Ecto neural progenitor cell (in vitro differentiated cells): ENCODE results near the gene SRI.
"Not testable (repeated sequence)": the region's sequence is repeated elsewhere in the genome, so short reads cannot be mapped to it uniquely, and the experiment has no call there.

ENCODE experiments used
- DNase-seq: peaks from one replicate; pipeline ENCODE4 v3.0.0-alpha.2; 2018; ENCODE audit warnings: low spot score

Gene SRI

GRCh38 chr7:88219781-88220747 is at the start of gene SRI:
Gene SRI (minus strand): TSS chr7:88220038. CDS start chr7:88220026, 12 bp downstream.
- peak; percentile 92 for DNase-seq

- no peak for DNase-seq
Observed at GRCh38 chr7:88269586-88269985, 49.7 kb upstream of the SRI start.

- DNase-seq: no peak
Observed at GRCh38 chr7:88268858-88269257, 49.0 kb upstream of the SRI start.

GRCh38 chr7:88268051-88268450 is 48.2 kb upstream of the SRI start:
- DNase-seq: no peak

GRCh38 chr7:88267421-88267820 is 47.6 kb upstream of the SRI start:
- no peak for DNase-seq

GRCh38 chr7:88264987-88265386 is 45.1 kb upstream of the SRI start:
- not testable (repeated sequence) for DNase-seq

- DNase-seq: no peak
Observed at GRCh38 chr7:88262562-88262961, 42.7 kb upstream of the SRI start.

- DNase-seq: no peak
Observed at GRCh38 chr7:88260719-88261118, 40.9 kb upstream of the SRI start.

GRCh38 chr7:88259656-88260380 is 40.0 kb upstream of the SRI start:
- DNase-seq: no peak

- not testable (repeated sequence) for DNase-seq
Observed at GRCh38 chr7:88258296-88258695, 38.5 kb upstream of the SRI start.

- DNase-seq: no peak
Observed at GRCh38 chr7:88256906-88257305, 37.1 kb upstream of the SRI start.

GRCh38 chr7:88254721-88255424 is 35.0 kb upstream of the SRI start:
- DNase-seq: no peak

- no peak for DNase-seq
Observed at GRCh38 chr7:88253640-88254039, 33.8 kb upstream of the SRI start.

- DNase-seq: no peak
Observed at GRCh38 chr7:88244258-88244657, 24.4 kb upstream of the SRI start.

- DNase-seq: no peak
Observed at GRCh38 chr7:88243345-88243909, 23.6 kb upstream of the SRI start.

GRCh38 chr7:88239852-88240251 is 20.0 kb upstream of the SRI start:
- no peak for DNase-seq

- no peak for DNase-seq
Observed at GRCh38 chr7:88233828-88234227, 14.0 kb upstream of the SRI start.

- no peak for DNase-seq
Observed at GRCh38 chr7:88230646-88231045, 10.8 kb upstream of the SRI start.

GRCh38 chr7:88229302-88229995 is 9.6 kb upstream of the SRI start:
- no peak for DNase-seq

GRCh38 chr7:88226886-88227516 is 7.2 kb upstream of the SRI start:
- no peak for DNase-seq

- no peak for DNase-seq
Observed at GRCh38 chr7:88226201-88226600, 6.4 kb upstream of the SRI start.
